Endothelial cell of umbilical vein (primary cell): ENCODE results near the gene PRPF40B.

Experiments
- CTCF ChIP-seq, 2 donors: IDR thresholded peaks; 1 replicate in 1 of 2; 2 replicates in 1 of 2; pipeline ENCODE4 v1.5.1; 2011; ENCODE audit warnings: low read length in 2 of 2, mild to moderate bottlenecking in 2 of 2, moderate library complexity in 2 of 2, control low read depth in 1 of 2, inconsistent platforms in 1 of 2, low read depth in 1 of 2; ENCODE audit not compliant: insufficient read depth in 1 of 2; ENCODE audit errors: extremely low read depth in 1 of 2
- EZH2 ChIP-seq: IDR thresholded peaks from 2 replicates; pipeline ENCODE4 v1.6.1; 2012; ENCODE audit warnings: borderline replicate concordance, low read depth, mild to moderate bottlenecking, moderate library complexity, low read length, inconsistent platforms; ENCODE audit not compliant: severe bottlenecking
- FOS ChIP-seq: IDR thresholded peaks from 2 replicates; pipeline ENCODE4 v1.6.1; 2011; ENCODE audit warnings: mild to moderate bottlenecking, low read length, moderate library complexity, borderline replicate concordance; ENCODE audit not compliant: insufficient read depth
- GATA2 ChIP-seq: IDR thresholded peaks from 2 replicates; pipeline ENCODE4 v1.7.0; 2011; ENCODE audit warnings: low read depth, mild to moderate bottlenecking, moderate library complexity, mixed read lengths, low read length; ENCODE audit not compliant: insufficient read length, insufficient read depth
- JUN ChIP-seq: IDR thresholded peaks from 2 replicates; pipeline ENCODE4 v1.6.1; 2011; ENCODE audit warnings: borderline replicate concordance, low read depth; ENCODE audit not compliant: insufficient read length, insufficient read depth
- MAX ChIP-seq: IDR thresholded peaks from 2 replicates; pipeline ENCODE4 v1.6.1; 2011; ENCODE audit not compliant: insufficient read depth, insufficient read length
- MYC ChIP-seq: IDR thresholded peaks from one replicate; pipeline ENCODE4 v1.6.1; 2011; ENCODE audit warnings: mild to moderate bottlenecking, low read depth, low read length
- POLR2A ChIP-seq: IDR thresholded peaks from 2 replicates; pipeline ENCODE4 v1.6.1; 2012; ENCODE audit warnings: low read depth, mild to moderate bottlenecking, control low read depth, low read length
- POLR2AphosphoS5 ChIP-seq: IDR thresholded peaks from 2 replicates; pipeline ENCODE4 v1.6.1; 2012; ENCODE audit warnings: low read depth, mild to moderate bottlenecking, control low read depth, low read length, moderate library complexity; ENCODE audit not compliant: insufficient read depth

- TF ChIP-seq POLR2AphosphoS5 = no peak
- TF ChIP-seq CTCF (IDR thresholded peaks at IDR 0.05; ENCODE audit: extremely low read depth in 1 of 2, insufficient read depth in 1 of 2, low read depth in 1 of 2, low read length in 2 of 2) = no peak
- no peak for TF ChIP-seq MAX
- TF ChIP-seq JUN = no peak
- TF ChIP-seq POLR2A = no peak
- TF ChIP-seq EZH2 = no peak
- no peak for TF ChIP-seq MYC
- no peak for TF ChIP-seq FOS
- TF ChIP-seq GATA2 = no peak
These were observed 42.0 kb downstream of the PRPF40B start for GRCh38 chr12:49665384-49665783.
